GM18505 (cell line): ENCODE data around the gene KCNC3.
"Not testable (repeated sequence)": the region's sequence is repeated elsewhere in the genome, so short reads cannot be mapped to it uniquely, and the experiment has no call there.

Source experiments
- ATAC-seq: cut with Tn5 transposase; IDR thresholded peaks from one replicate; pipeline ENCODE4 v1.9.1; 2021; ENCODE audit not compliant: unreplicated experiment
- POLR2A ChIP-seq: IDR thresholded peaks from 4 replicates; pipeline ENCODE4 v1.6.1; 2011; ENCODE audit warnings: borderline replicate concordance; ENCODE audit not compliant: insufficient read depth, insufficient read length; ENCODE audit errors: extremely low read depth

Gene KCNC3

DNA sequence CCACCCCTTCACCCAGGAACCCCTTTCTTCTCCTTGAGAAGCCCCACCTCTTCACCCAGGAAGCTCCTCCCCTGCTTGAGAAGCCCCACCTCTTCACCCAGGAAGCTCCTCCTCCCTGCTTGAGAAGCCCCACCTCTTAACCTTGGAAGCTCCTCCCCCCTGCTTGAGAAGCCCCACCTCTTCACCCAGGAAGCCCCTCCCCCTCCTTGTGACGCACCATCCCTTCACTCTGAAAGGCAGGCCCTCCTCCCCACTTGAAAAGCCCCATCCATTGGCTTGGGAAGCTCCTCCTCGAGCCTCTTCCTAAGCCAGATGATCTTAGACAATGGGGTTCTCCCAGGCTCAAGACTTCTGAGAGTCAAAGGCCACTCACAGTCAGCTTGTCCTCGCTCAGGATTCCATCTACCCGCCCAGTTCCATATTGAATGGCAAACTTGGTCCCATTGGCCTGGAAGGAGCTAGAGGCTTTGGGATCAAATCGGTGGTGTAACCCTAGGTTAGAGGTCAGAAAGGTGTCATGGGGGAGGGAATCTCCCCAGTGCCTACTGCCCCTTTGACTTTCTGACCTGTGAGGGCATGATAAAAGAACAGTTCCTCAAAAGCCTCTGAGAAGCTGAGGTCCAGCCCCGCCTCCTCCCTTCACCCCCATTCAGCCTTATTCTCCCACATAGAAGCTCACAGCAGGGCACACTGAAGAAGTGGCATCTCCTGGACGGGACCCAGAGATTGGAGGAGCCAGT is 32.3 kb upstream of the KCNC3 start:
- no peak for TF ChIP-seq POLR2A
- no peak for ATAC-seq

GRCh38 chr19:50359328-50359818 is 30.2 kb upstream of the KCNC3 start:
- ATAC-seq: no peak
- TF ChIP-seq POLR2A: no peak

DNA sequence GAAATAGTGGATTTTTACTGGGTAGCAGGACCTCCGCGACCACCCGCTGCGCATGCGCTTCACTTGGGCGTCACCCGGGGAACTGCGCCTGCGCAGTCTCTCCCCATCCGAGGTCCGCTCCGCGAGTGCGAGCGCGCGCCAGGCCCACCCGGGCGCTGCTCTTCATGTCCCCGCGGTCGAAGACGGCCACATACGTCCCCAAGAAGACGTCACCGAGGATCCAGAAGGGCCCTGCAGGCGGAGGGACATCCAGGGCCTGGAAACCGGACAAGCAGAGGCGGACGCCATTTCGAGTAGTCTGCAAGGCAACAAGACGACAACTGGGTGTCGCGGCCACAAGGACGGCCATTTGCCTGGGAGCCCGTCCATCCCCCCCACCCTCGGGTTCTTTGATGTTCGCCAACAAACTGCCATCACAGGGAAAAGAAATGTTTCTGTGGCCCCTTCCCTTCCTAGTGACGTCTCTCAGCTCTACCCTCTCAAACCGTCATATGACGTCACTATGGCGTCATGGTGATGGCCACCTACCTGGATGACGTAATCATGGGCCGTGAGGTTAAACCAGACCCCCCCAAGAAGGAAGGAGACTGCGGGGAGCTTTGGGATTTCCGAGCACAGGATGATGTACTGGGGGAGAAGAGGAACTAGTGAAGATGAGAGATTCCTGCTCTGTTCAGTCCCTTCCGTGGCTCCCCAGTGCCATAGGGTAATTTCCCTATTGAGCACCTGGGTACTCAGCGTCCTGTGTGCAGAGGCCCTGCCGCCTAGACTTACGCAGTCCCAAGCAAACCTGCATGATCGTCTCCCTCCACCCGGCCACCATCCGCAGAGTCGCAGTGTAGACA is 29.5 kb upstream of the KCNC3 start:
- ATAC-seq: no peak
- TF ChIP-seq POLR2A: peak; percentile 56

GRCh38 chr19:50357178-50358100 is 28.3 kb upstream of the KCNC3 start:
- no peak for ATAC-seq
- peak; percentile 45 for TF ChIP-seq POLR2A

GRCh38 chr19:50356691-50357177 is 27.6 kb upstream of the KCNC3 start:
- ATAC-seq: no peak
- no peak for TF ChIP-seq POLR2A

- ATAC-seq: not testable (repeated sequence)
These were observed 24.3 kb upstream of the KCNC3 start for GRCh38 chr19:50353487-50353880.

- no peak for TF ChIP-seq POLR2A
- ATAC-seq: no peak
These were observed 23.1 kb upstream of the KCNC3 start for GRCh38 chr19:50352242-50352641.

DNA sequence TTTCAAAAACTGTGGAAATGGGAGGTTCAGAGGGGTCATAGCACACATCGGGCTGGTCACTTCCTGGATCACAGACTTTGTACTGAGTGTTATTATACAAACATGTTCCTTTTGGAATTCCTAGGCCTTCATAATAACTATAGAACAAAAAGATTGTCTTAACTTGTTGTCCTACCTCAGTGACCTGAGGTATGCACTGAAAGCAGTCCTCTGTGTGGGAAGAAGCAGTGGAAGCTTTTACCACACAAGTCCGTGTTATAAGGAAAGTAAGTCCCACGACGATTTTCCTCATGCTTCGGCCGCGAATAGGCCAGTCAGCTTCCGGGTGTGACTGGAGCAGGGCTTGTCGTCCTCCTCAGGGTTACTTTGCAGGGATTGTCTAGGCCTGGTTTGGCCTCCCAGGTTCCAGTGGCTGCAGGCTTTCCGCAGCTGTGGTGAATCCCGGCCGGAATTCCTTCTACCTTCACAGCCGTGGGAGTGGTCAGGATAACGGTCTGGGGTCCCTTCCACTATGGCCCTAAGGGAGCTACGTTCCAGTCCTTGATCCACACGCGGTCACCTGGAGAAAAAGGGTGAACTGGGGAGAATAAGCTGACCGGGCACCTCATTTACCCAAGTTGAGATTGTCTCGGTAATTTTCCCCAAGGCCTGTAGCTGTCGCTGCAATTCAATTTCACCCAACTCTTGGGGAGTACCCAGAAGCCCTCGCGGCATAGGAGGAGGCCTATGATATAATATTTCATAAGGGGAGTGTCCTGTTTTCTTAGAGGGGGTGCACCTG is 20.3 kb upstream of the KCNC3 start:
- ATAC-seq: no peak
- no peak for TF ChIP-seq POLR2A

GRCh38 chr19:50347089-50347581 is 18.0 kb upstream of the KCNC3 start:
- not testable (repeated sequence) for ATAC-seq

GRCh38 chr19:50344661-50345318 is 15.6 kb upstream of the KCNC3 start:
- TF ChIP-seq POLR2A: peak; percentile 98
- ATAC-seq: peak; percentile 52

GRCh38 chr19:50341091-50341564 is 12.0 kb upstream of the KCNC3 start:
- peak; percentile 54 for TF ChIP-seq POLR2A

DNA sequence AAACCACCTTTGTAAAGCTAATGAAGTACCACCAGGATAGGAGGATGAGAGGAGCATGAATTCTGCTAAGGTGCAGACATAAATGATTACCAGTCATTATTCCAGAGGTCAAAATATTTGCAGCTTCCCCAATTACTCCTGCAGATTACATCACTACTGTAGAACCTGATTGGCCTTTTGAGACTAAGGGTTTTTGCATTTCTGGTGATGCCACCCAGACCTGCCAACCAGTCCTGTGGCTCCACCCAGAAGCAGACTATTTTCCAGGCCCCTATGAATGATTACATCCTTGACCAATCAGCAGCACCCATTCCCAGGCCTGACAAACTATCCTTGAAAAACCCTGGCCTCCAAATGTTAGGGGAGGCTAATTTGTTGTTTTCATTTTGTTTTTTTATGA is 11.2 kb upstream of the KCNC3 start:
- peak; percentile 18 for TF ChIP-seq POLR2A
- ATAC-seq: no peak

More at GRCh38 chr19:50341091-50341564, 12.0 kb upstream of the KCNC3 start:
- ATAC-seq: no peak

GRCh38 chr19:50337031-50337430 is 7.9 kb upstream of the KCNC3 start:
- not testable (repeated sequence) for ATAC-seq
